Stimulated activated CD4-positive, alpha-beta T cell treated with anti-CD3 and anti-CD28 coated beads, TNF-alpha, amount 100 ng/mL, for 1 hour (primary cell): ENCODE measurements around the gene RBP7.

Source experiments
- DNase-seq, 3 donors: peaks; one replicate each; pipeline ENCODE4 v3.0.0-alpha.2; 2020; ENCODE audit warnings: low read depth in 3 of 3, low spot score in 1 of 3

RBP7 gene

GRCh38 chr1:10064416-10065343 is 67.7 kb downstream of the RBP7 start:
- no peak for DNase-seq

- no peak for DNase-seq
Observed at GRCh38 chr1:10065344-10065685, 68.3 kb downstream of the RBP7 start.
